SK-N-MC (cell line): ENCODE data around the gene COX17.

Experiments used
- EZH2 ChIP-seq: fragments of 200-600 bp; sonication (generic); IDR thresholded peaks from one replicate; pipeline ENCODE4 v1.6.1; 2017; ENCODE audit warnings: antibody characterized with exemption
- POLR2AphosphoS5 ChIP-seq: IDR thresholded peaks from 2 replicates; pipeline ENCODE4 v1.6.1; 2012; ENCODE audit warnings: mild to moderate bottlenecking, low read depth, low read length, borderline replicate concordance

- TF ChIP-seq EZH2 (no peak), POLR2AphosphoS5 (no peak)
Measured at GRCh38 chr3:119653876-119654275, 23.3 kb downstream of the COX17 start.
